Measurements from ENCODE around the gene SLBP.
A peak's percentile ranks its signal among the peaks of the same experiment; 100 is the strongest.

Gene SLBP

DNA sequence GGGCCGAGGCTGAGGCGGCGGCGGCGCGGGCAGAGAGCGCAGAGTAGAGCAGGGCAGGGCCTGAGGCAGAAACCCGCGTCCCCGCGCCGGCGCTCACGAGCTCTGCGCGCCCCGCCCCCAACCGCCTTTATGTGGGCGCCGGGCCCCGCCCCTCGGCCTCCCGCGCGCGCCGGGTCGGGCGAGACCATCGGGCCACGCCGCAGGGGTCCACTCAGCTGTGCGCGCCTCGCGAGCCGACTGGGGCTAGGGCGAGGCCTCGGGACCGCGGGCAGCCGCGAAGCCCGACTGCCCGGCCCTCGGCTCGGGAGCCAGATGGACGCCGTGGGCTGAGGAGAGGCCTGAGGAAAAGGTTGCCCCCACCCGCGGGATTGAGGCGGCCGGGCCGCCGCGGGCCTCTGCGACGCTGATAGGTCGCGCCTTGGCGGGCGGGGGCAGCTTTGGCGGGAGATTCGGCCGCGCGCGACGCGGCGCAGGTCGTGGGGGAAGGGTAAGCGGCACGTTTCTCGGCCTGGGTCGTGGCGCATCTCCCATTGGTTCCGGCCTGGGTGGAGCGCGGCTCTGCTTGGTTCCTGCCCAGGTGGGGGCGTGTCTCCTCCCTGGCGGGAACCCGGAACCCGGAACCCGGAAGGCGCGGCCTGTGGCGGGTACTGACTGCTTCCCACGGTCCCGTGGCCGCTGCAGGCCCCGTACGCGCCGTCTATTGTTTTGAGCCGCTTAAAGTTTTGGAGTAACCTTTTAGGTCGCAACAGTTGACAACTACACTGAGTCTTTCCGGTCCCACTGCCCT, at the start of gene SLBP:
Gene SLBP, minus strand, starts transcription at position 104 of the 787 bp plus-strand sequence. CDS start 131 bp downstream, outside the sequence.
- peaks cover 10% of the 10 kb centered on the region; the same call in 1 of the 2 replicates for H3K36me3 ChIP-seq (ENCODE audit: low read length)

DNA sequence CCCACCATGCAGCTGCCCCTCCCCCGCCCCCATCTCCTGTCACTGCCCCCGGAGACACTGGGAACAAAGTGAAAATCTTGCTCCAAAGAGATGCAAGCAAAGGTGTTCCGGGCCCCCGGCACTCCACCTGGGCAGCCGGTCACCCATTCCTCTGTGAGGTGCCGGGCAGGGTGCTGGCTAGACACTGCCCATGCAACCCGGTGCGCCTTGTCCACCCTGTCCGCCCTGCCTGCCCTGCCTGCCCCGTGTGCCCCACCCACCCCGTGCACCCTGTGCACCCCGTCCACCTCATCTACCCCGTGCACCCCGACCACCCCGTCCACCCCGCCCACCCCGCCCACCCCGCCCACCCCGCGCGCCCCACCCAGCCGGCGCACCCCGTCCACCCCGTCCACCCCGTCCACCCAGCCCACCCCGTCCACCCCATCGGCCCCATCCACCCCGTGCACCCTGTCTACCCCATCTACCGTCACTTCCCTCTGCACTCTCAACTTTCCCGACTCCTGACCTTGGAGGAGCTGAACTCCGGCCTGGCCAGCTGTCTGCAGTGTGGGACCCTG, 49.1 kb upstream of the SLBP start:
- TF ChIP-seq, protein P1, sequence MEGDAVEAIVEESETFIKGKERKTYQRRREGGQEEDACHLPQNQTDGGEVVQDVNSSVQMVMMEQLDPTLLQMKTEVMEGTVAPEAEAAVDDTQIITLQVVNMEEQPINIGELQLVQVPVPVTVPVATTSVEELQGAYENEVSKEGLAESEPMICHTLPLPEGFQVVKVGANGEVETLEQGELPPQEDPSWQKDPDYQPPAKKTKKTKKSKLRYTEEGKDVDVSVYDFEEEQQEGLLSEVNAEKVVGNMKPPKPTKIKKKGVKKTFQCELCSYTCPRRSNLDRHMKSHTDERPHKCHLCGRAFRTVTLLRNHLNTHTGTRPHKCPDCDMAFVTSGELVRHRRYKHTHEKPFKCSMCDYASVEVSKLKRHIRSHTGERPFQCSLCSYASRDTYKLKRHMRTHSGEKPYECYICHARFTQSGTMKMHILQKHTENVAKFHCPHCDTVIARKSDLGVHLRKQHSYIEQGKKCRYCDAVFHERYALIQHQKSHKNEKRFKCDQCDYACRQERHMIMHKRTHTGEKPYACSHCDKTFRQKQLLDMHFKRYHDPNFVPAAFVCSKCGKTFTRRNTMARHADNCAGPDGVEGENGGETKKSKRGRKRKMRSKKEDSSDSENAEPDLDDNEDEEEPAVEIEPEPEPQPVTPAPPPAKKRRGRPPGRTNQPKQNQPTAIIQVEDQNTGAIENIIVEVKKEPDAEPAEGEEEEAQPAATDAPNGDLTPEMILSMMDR (IDR thresholded peaks at IDR 0.05; ENCODE audit: insufficient read depth, low read length, poor library complexity, severe bottlenecking) = no peak
- TF ChIP-seq EZH2phosphoT487 (conservative IDR thresholded peaks at IDR 0.05; ENCODE audit: low read length) = no peak
- Histone ChIP-seq H3K9me2 (replicated peaks; ENCODE audit: insufficient read depth, low read length) (no peaks in the 10 kb centered on the region), H3K4me3 (ENCODE audit: insufficient read depth, low read length, poor library complexity, severe bottlenecking) (no peak overlapping the region), H3K27me3 (ENCODE audit: low read length) (no peaks in the 10 kb centered on the region), H4K20me1 (ENCODE audit: low read depth, low read length) (no peaks in the 10 kb centered on the region), H3K36me3 (ENCODE audit: low read length) (no peaks in the 10 kb centered on the region), H2AFZ (ENCODE audit: low read depth, low read length, severe bottlenecking) (no peak overlapping the region), H3K9me3 (ENCODE audit: insufficient read depth, low read length) (no peaks in the 10 kb centered on the region), H3F3A (ENCODE audit: insufficient read depth) (no peaks in the 10 kb centered on the region), H3K4me2 (ENCODE audit: low read depth, low read length, poor library complexity, severe bottlenecking) (no peak overlapping the region), H3K9ac (ENCODE audit: low read length) (no peak overlapping the region), H3K79me2 (ENCODE audit: insufficient read depth, low read length) (no peaks in the 10 kb centered on the region), H3K27ac (ENCODE audit: low read depth, low read length) (no peak overlapping the region)

More for the DNA sequence above, at the start of gene SLBP:
- Histone ChIP-seq H3K9me3 (ENCODE audit: insufficient read depth, low read length) (no peaks in the 10 kb centered on the region), H3K9me2 (replicated peaks; ENCODE audit: insufficient read depth, low read length) (no peaks in the 10 kb centered on the region), H3K27me3 (ENCODE audit: low read length) (no peaks in the 10 kb centered on the region), H3F3A (ENCODE audit: insufficient read depth) (peaks cover 37% of the 10 kb centered on the region), H4K20me1 (ENCODE audit: low read depth, low read length) (peaks cover 18% of the 10 kb centered on the region), H2AFZ (ENCODE audit: low read depth, low read length, severe bottlenecking) (peak within 1 kb of the TSS; percentile 55), H3K9ac (ENCODE audit: low read length) (peak within 1 kb of the TSS; percentile 92), H3K27ac (ENCODE audit: low read depth, low read length) (peak within 1 kb of the TSS; percentile 90), H3K79me2 (ENCODE audit: insufficient read depth, low read length) (peaks cover 83% of the 10 kb centered on the region), H3K4me2 (ENCODE audit: low read depth, low read length, poor library complexity, severe bottlenecking) (peak within 1 kb of the TSS; percentile 96), H3K4me3 (ENCODE audit: insufficient read depth, low read length, poor library complexity, severe bottlenecking) (peak within 1 kb of the TSS; percentile 79)
- no peak for TF ChIP-seq EZH2phosphoT487 (conservative IDR thresholded peaks at IDR 0.05; ENCODE audit: low read length)
- TF ChIP-seq, protein P1 (IDR thresholded peaks at IDR 0.05; ENCODE audit: insufficient read depth, low read length, poor library complexity, severe bottlenecking) = no peak

DNA sequence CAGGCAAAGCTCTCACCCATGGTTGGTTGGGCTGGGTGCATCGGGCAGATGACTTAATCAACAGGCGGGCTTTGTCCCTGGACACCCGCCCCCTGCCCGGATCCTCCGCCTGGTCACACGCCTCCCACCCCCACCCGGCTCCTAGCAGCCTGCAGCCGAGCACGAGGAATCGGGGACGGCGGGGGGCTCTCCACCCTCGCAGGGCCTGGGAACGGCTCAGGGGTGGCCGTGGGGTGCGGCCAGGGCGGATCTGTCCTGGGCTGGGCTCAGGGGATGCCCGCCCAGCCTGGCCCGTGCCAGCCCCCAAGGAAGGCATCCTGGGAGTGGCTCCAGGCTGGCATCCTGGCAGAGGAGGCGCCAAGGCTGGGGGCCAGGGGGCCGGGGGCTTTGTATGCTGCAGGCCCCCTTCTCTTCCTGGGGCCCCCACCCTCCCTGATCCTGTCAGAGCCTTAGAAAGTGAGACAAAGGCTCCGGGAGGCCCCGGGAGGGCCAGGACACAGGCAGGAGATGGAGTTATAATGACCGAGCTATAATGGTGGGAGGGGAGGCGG, 48.5 kb upstream of the SLBP start:
- Histone ChIP-seq H3K4me3 (ENCODE audit: insufficient read depth, low read length, poor library complexity, severe bottlenecking) (no peak overlapping the region), H3K4me2 (ENCODE audit: low read depth, low read length, poor library complexity, severe bottlenecking) (no peak overlapping the region), H3K79me2 (ENCODE audit: insufficient read depth, low read length) (no peaks in the 10 kb centered on the region), H3K9me2 (replicated peaks; ENCODE audit: insufficient read depth, low read length) (no peaks in the 10 kb centered on the region), H3K27me3 (ENCODE audit: low read length) (no peaks in the 10 kb centered on the region), H3F3A (ENCODE audit: insufficient read depth) (no peaks in the 10 kb centered on the region), H3K36me3 (ENCODE audit: low read length) (no peaks in the 10 kb centered on the region), H4K20me1 (ENCODE audit: low read depth, low read length) (no peaks in the 10 kb centered on the region), H3K27ac (ENCODE audit: low read depth, low read length) (no peak overlapping the region), H2AFZ (ENCODE audit: low read depth, low read length, severe bottlenecking) (no peak overlapping the region), H3K9ac (ENCODE audit: low read length) (no peak overlapping the region), H3K9me3 (ENCODE audit: insufficient read depth, low read length) (no peaks in the 10 kb centered on the region)
- TF ChIP-seq, protein P1 (IDR thresholded peaks at IDR 0.05; ENCODE audit: insufficient read depth, low read length, poor library complexity, severe bottlenecking) = no peak
- TF ChIP-seq EZH2phosphoT487 (conservative IDR thresholded peaks at IDR 0.05; ENCODE audit: low read length) = no peak
